Breast epithelium (tissue), 4 donors: ENCODE data around the gene PDCD10. TPM values are rescaled to one million over a fixed set of nuclear protein-coding genes. Genes with fewer than 3 reads are reported as not detected.

Source experiments
- DNase-seq, 2 donors: peaks; one replicate each; pipeline ENCODE4 v3.0.0-alpha.2; 2019; ENCODE audit warnings: low spot score in 2 of 2
- H3K27ac ChIP-seq, 2 donors: fragments of 200-600 bp; sonication (generic) in 1 of 2; one replicate each; pipeline ENCODE4 v1.5.1; 2016 to 2019; ENCODE audit warnings: mild to moderate bottlenecking in 1 of 2
- H3K27me3 ChIP-seq, 2 donors: fragments of 200-600 bp; sonication (generic) in 1 of 2; one replicate each; pipeline versions ENCODE4 v1.5.1 to v1.6.0; 2017 to 2019; ENCODE audit warnings: control low read depth in 1 of 2, mild to moderate bottlenecking in 1 of 2
- H3K36me3 ChIP-seq: fragments of 200-600 bp; one replicate; pipeline ENCODE4 v1.5.1; 2019
- H3K4me1 ChIP-seq, 2 donors: fragments of 200-600 bp; sonication (generic); one replicate each; pipeline ENCODE4 v1.5.1; 2016 to 2019; ENCODE audit warnings: control low read depth in 1 of 2
- H3K4me3 ChIP-seq, 3 donors: fragments of 200-600 bp; sonication (generic); 1 replicate in 2 of 3; 2 replicates in 1 of 3; pipeline ENCODE4 v1.5.1; 2016 to 2019; ENCODE audit warnings: mild to moderate bottlenecking in 3 of 3, moderate library complexity in 2 of 3
- H3K9me3 ChIP-seq, 2 donors: fragments of 200-600 bp; sonication (generic) in 1 of 2; one replicate each; pipeline ENCODE4 v1.5.1; 2016 to 2019; ENCODE audit warnings: control low read depth in 1 of 2
- POLR2A ChIP-seq: fragments of 450-650 bp; IDR thresholded peaks from one replicate; pipeline ENCODE4 v1.6.1; 2016; ENCODE audit warnings: antibody characterized with exemption, mild to moderate bottlenecking, moderate library complexity
- POLR2AphosphoS5 ChIP-seq, 3 donors: sonication (generic); formaldehyde crosslinking; IDR thresholded peaks; one replicate each; pipeline ENCODE4 v1.6.1; 2017; ENCODE audit warnings: antibody characterized with exemption in 3 of 3
- intact Hi-C: fragments of 100-400 bp; cut with DNase I; formaldehyde crosslinking; loops from one replicate; pipeline ENCODE4 v1.15.1; 2023; ENCODE audit warnings: low total_unique reads
- total RNA-seq, 3 donors: library from RNA; depleted of rRNA; stranded (reverse); fragments of >200 nt; gene quantifications; one replicate each; pipeline ENCODE4 v1.1.0, GENCODE V29; 2016
- TF ChIP-seq, protein P1 (sequence below), 3 donors: fragments of 450-650 bp; IDR thresholded peaks; one replicate each; pipeline ENCODE4 v1.5.1; 2016 to 2017; ENCODE audit warnings: antibody characterized with exemption in 3 of 3, mild to moderate bottlenecking in 3 of 3, moderate library complexity in 3 of 3

Gene PDCD10
- total RNA-seq, 3 donors from 2014 or later, result 64.6 to 85.9 (median 79.6) TPM

DNA sequence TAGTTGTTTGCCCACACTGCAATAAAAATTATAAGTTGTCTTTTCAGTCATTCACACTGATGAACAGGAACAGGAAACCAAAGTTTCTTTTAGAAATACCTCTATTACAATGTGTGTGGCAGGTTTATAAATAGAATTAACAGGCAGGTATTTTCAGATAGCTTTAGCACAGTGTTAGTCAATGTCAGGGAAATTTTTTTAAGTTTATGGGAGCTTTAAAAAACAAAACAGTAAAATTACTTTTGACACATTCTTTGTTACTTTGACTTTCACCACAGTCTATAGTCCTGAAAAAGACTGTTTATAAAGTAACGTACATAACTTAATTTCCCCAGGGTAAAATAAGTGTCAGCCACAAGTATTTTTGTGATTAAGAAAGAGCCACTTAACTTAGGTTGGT, 38.9 kb upstream of the PDCD10 start:
- no peak for DNase-seq
- intact Hi-C loops, result no loop called here
- peaks cover 0 to 9% of the 10 kb centered on the region in 2 donors for H3K9me3 ChIP-seq
- H3K4me1 ChIP-seq, result no peaks in the 10 kb centered on the region
- H3K27ac ChIP-seq, result no peak overlapping the region
- H3K27me3 ChIP-seq, result no peaks in the 10 kb centered on the region
- no peak overlapping the region for H3K4me3 ChIP-seq
- no peaks in the 10 kb centered on the region for H3K36me3 ChIP-seq
- no peak for TF ChIP-seq POLR2AphosphoS5 (IDR thresholded peaks at IDR 0.05)
- TF ChIP-seq POLR2A, result no peak
- TF ChIP-seq, protein P1, sequence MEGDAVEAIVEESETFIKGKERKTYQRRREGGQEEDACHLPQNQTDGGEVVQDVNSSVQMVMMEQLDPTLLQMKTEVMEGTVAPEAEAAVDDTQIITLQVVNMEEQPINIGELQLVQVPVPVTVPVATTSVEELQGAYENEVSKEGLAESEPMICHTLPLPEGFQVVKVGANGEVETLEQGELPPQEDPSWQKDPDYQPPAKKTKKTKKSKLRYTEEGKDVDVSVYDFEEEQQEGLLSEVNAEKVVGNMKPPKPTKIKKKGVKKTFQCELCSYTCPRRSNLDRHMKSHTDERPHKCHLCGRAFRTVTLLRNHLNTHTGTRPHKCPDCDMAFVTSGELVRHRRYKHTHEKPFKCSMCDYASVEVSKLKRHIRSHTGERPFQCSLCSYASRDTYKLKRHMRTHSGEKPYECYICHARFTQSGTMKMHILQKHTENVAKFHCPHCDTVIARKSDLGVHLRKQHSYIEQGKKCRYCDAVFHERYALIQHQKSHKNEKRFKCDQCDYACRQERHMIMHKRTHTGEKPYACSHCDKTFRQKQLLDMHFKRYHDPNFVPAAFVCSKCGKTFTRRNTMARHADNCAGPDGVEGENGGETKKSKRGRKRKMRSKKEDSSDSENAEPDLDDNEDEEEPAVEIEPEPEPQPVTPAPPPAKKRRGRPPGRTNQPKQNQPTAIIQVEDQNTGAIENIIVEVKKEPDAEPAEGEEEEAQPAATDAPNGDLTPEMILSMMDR (IDR thresholded peaks at IDR 0.05), result no peak

DNA sequence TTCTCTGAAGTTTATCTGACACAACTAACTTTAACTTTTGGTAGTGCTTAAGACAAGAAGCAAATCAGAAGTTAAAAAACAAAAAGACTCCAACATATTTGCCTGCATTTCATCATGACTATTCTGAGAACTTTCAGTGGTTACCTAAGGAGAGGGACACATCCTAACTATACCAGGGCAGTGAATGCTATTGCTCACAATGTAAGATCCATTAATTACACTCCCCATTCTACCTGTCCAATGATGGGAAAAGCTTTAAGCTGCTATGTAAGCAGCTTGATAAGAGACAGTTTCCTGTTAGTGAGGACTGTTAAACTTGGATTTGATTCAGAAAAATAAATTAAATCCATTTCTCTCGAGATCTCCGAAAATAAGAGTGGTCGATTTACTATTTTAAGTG, 38.3 kb upstream of the PDCD10 start:
- Histone ChIP-seq H3K9me3 (peaks cover 0 to 6% of the 10 kb centered on the region in 2 donors), H3K36me3 (no peaks in the 10 kb centered on the region), H3K27me3 (no peaks in the 10 kb centered on the region), H3K4me1 (no peaks in the 10 kb centered on the region), H3K27ac (no peak overlapping the region), H3K4me3 (no peak overlapping the region)
- intact Hi-C loops, result no loop called here
- TF ChIP-seq POLR2AphosphoS5 (IDR thresholded peaks at IDR 0.05), result no peak
- TF ChIP-seq POLR2A, result no peak
- TF ChIP-seq, protein P1 (IDR thresholded peaks at IDR 0.05), result no peak
- no peak for DNase-seq

DNA sequence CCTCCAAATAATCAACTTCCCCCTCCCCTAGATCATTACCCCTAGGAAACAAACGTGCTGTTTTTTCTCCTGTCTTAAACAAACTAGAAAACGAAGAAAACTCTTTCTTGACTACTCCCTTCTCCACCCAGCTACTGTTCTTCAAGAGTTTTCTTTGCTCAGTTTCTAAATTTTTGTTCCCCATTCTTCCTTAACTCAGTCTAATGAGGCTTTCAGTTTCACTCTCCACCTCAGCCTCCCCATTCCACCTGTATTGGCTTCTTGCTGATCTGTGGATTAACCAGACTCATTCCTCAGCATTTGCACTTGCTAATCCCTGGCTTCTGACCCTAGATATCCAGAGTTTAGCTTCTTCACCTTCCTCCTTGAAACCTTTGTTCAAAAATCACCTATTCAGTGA, 27.6 kb upstream of the PDCD10 start:
- no peak for TF ChIP-seq POLR2A
- TF ChIP-seq, protein P1 (IDR thresholded peaks at IDR 0.05), result no peak
- no peak for TF ChIP-seq POLR2AphosphoS5 (IDR thresholded peaks at IDR 0.05)
- no peaks in the 10 kb centered on the region for H3K4me1 ChIP-seq
- no peak overlapping the region for H3K27ac ChIP-seq
- intact Hi-C loops, result no loop called here
- no peak for DNase-seq
- no peaks in the 10 kb centered on the region for H3K36me3 ChIP-seq
- no peak overlapping the region for H3K4me3 ChIP-seq
- H3K9me3 ChIP-seq, result peaks cover 0 to 4% of the 10 kb centered on the region in 2 donors
- no peaks in the 10 kb centered on the region for H3K27me3 ChIP-seq

DNA sequence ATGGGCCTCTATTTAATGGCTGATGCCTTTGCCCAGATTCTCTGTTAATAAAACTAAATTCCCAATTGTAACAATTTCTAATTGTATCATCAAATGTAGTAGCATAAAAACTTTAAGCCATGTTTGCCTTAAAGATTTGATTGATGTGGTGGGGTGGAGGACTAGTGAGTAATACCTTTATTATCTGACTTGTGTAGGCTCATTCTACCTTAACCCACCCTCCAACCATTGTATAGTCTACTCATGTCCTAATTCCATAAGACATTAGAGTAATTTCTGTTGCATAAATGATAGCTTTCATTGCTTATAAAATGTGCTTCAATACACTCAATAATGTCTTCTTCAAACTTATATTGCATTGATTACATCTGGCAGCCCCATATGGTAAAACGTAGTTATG, 26.6 kb upstream of the PDCD10 start:
- Histone ChIP-seq H3K9me3 (no peaks in the 10 kb centered on the region), H3K4me1 (no peaks in the 10 kb centered on the region), H3K27ac (no peak overlapping the region), H3K36me3 (no peaks in the 10 kb centered on the region), H3K27me3 (no peaks in the 10 kb centered on the region), H3K4me3 (no peak overlapping the region)
- DNase-seq, result no peak
- no peak for TF ChIP-seq POLR2AphosphoS5 (IDR thresholded peaks at IDR 0.05)
- TF ChIP-seq POLR2A, result no peak
- TF ChIP-seq, protein P1 (IDR thresholded peaks at IDR 0.05), result no peak
- intact Hi-C loops, result no loop called here

DNA sequence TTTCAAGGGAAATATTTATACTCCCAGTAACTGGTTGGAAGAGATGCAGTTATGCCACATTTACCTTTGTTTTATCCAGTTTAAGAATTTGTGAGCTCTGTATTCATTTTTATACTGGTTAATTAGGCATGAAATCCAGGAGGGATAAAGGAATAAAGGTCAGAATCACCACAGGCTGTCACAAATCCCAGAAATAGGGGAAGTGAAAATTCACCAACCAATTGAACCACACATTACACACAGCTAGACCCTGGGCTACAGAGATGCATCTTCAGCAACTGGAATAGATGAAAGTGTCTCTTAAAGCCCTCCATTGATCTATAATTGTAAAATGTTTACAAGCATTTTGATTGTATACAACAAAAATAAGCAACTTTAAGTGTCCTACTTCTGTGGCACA, 19.4 kb upstream of the PDCD10 start:
- intact Hi-C loops, result no loop called here
- Histone ChIP-seq H3K27me3 (no peaks in the 10 kb centered on the region), H3K36me3 (no peaks in the 10 kb centered on the region)

More for the DNA sequence above, 19.4 kb upstream of the PDCD10 start:
- no peak for TF ChIP-seq POLR2A
- TF ChIP-seq POLR2AphosphoS5 (IDR thresholded peaks at IDR 0.05), result no peak
- TF ChIP-seq, protein P1 (IDR thresholded peaks at IDR 0.05), result no peak
- DNase-seq, result no peak
- Histone ChIP-seq H3K4me1 (no peaks in the 10 kb centered on the region), H3K27ac (no peak overlapping the region), H3K4me3 (no peak overlapping the region), H3K9me3 (no peaks in the 10 kb centered on the region)
